C4-2B (cell line): Measurements from ENCODE around the gene ASH1L.
"Not testable (repeated sequence)": the region's sequence is repeated elsewhere in the genome, so short reads cannot be mapped to it uniquely, and the experiment has no call there.

ENCODE experiments used
- CTCF ChIP-seq: fragments of 450-650 bp; conservative IDR thresholded peaks from 2 replicates; pipeline ENCODE4 v1.5.1; 2017; ENCODE audit warnings: mild to moderate bottlenecking
- ZFX ChIP-seq: fragments of 450-650 bp; IDR thresholded peaks from 2 replicates; pipeline ENCODE4 v1.6.1; 2017

- TF ChIP-seq CTCF, ZFX: not testable (repeated sequence)
Observed at GRCh38 chr1:155583846-155584245, 21.2 kb upstream of the ASH1L start.
